PC-3 (cell line): ENCODE measurements around the gene OR2T29.
"Not testable (repeated sequence)": the region's sequence is repeated elsewhere in the genome, so short reads cannot be mapped to it uniquely, and the experiment has no call there.

Experiments used
- CTCF ChIP-seq: fragments of 300-600 bp; sonication (generic); conservative IDR thresholded peaks from 2 replicates; pipeline ENCODE4 v1.5.1; 2017; ENCODE audit warnings: antibody characterized with exemption, low read depth, mild to moderate bottlenecking, low read length
- EZH2 ChIP-seq: fragments of 300-600 bp; sonication (generic); IDR thresholded peaks from one replicate; pipeline ENCODE4 v1.6.1; 2017; ENCODE audit warnings: antibody characterized with exemption, mild to moderate bottlenecking, low read length; ENCODE audit not compliant: unreplicated experiment
- EZH2phosphoT487 ChIP-seq: fragments of 300-600 bp; sonication (generic); IDR thresholded peaks from 2 replicates; pipeline ENCODE4 v1.6.1; 2018; ENCODE audit warnings: mild to moderate bottlenecking, antibody characterized with exemption, low read length, borderline replicate concordance

GRCh38 chr1:248562672-248563071 lies at the start of gene OR2T29:
- TF ChIP-seq CTCF, EZH2, EZH2phosphoT487: not testable (repeated sequence)
